GM21529 (cell line): ENCODE results near the gene FASN.

Experiments used
- ATAC-seq: cut with Tn5 transposase; IDR thresholded peaks from one replicate; pipeline ENCODE4 v1.9.1; 2021; ENCODE audit not compliant: unreplicated experiment

Gene FASN

GRCh38 chr17:82059272-82060000, 38.6 kb downstream of the FASN start:
- no peak for ATAC-seq

- no peak for ATAC-seq
These were observed 39.2 kb downstream of the FASN start for GRCh38 chr17:82058855-82059249.

- ATAC-seq = no peak
These were observed 39.7 kb downstream of the FASN start for GRCh38 chr17:82058230-82058854.

- ATAC-seq = no peak
These were observed 41.1 kb downstream of the FASN start for GRCh38 chr17:82056729-82057621.

- ATAC-seq = no peak
These were observed 41.9 kb downstream of the FASN start for GRCh38 chr17:82055965-82056728.

- ATAC-seq = no peak
These were observed 42.7 kb downstream of the FASN start for GRCh38 chr17:82055023-82055964.

- ATAC-seq = no peak
These were observed 43.5 kb downstream of the FASN start for GRCh38 chr17:82054351-82055022.

GRCh38 chr17:82053556-82054263, 44.3 kb downstream of the FASN start:
- ATAC-seq = no peak

GRCh38 chr17:82053130-82053529, 44.9 kb downstream of the FASN start:
- ATAC-seq = no peak

GRCh38 chr17:82052638-82053059, 45.4 kb downstream of the FASN start:
- no peak for ATAC-seq

- ATAC-seq = peak; percentile 48
These were observed 46.0 kb downstream of the FASN start, which contains the start of the genes GPS1 and RFNG for GRCh38 chr17:82051776-82052637. TSS of gene GPS1 (plus strand) at chr17:82051898. CDS start at chr17:82051932, 34 bp downstream. TSS of gene RFNG (minus strand) at chr17:82051811. CDS start at chr17:82051766, 45 bp downstream.

GRCh38 chr17:82050761-82051641, 47.0 kb downstream of the FASN start:
- ATAC-seq = peak; percentile 21

GRCh38 chr17:82050152-82050760, 47.8 kb downstream of the FASN start:
- ATAC-seq = no peak

- ATAC-seq = no peak
These were observed 48.5 kb downstream of the FASN start for GRCh38 chr17:82049521-82049971.

- no peak for ATAC-seq
These were observed 48.9 kb downstream of the FASN start for GRCh38 chr17:82049106-82049505.

GRCh38 chr17:82048571-82048971, 49.5 kb downstream of the FASN start:
- ATAC-seq = no peak
